ENCODE results near the gene MEFV. TPM values are rescaled to one million over a fixed set of nuclear protein-coding genes. Genes with fewer than 3 reads are reported as not detected.
A peak's percentile ranks its signal among the peaks of the same experiment; 100 is the strongest.

The MEFV gene
- total and polyA plus RNA-seq, 2 of the 13 experiments (the other 11 are each of a cell fraction or from before 2014, with no cell fraction given) = 0.22 TPM; not detected in 1

- TF ChIP-seq AFF4 (CRISPR knock-in tag; IDR thresholded peaks at IDR 0.05) = no peak
- TF ChIP-seq MYC (CRISPR knock-in tag; IDR thresholded peaks at IDR 0.05; ENCODE audit: borderline replicate concordance) = peak; percentile 68; the same call in 1 of the 2 replicates
- TF ChIP-seq ZNF136 (CRISPR knock-in tag; IDR thresholded peaks at IDR 0.05; ENCODE audit: low read depth) = no peak; the same call in 1 of the 2 replicates
- 0 out of 2 replicates have a peak, but pooled peaks have one; percentile 82 for TF ChIP-seq FOXO4 (CRISPR knock-in tag; conservative IDR thresholded peaks at IDR 0.05)
- TF ChIP-seq ZNF784 (CRISPR knock-in tag; IDR thresholded peaks at IDR 0.05; ENCODE audit: borderline replicate concordance) = peak; percentile 88
- peak; percentile 40; the same call in 1 of the 2 replicates for TF ChIP-seq MED1 (CRISPR knock-in tag; IDR thresholded peaks at IDR 0.05)
- no peak for TF ChIP-seq TRAFD1 (CRISPR knock-in tag; IDR thresholded peaks at IDR 0.05; ENCODE audit: borderline replicate concordance)
- peak; percentile 18; the same call in 1 of the 2 replicates for TF ChIP-seq ZNF564 (CRISPR knock-in tag; IDR thresholded peaks at IDR 0.05)
- TF ChIP-seq ZNF749 (CRISPR knock-in tag; IDR thresholded peaks at IDR 0.05; ENCODE audit: borderline replicate concordance) = peak; percentile 58; the same call in 1 of the 2 replicates
- no peak for TF ChIP-seq ATF4 (CRISPR knock-in tag; IDR thresholded peaks at IDR 0.05)
- peak; percentile 87; the same call in 1 of the 2 replicates for TF ChIP-seq GLI4 (CRISPR knock-in tag; IDR thresholded peaks at IDR 0.05; ENCODE audit: borderline replicate concordance)
- peak; percentile 68; the same call in 1 of the 2 replicates for TF ChIP-seq ZNF710 (CRISPR knock-in tag; IDR thresholded peaks at IDR 0.05; ENCODE audit: borderline replicate concordance)
- TF ChIP-seq RFXANK (CRISPR knock-in tag; IDR thresholded peaks at IDR 0.05) = no peak
- no peak for TF ChIP-seq ZNF263 (CRISPR knock-in tag; IDR thresholded peaks at IDR 0.05)
Measured at GRCh38 chr16:3234857-3235561, 21.4 kb downstream of the MEFV start, which contains the start of gene ZNF200 (continued).
